ENCODE data around the gene STK25.

STK25 gene

GRCh38 chr2:241458687-241459086 is 49.7 kb downstream of the STK25 start:
- Histone ChIP-seq H3K4me1 (ENCODE audit: control insufficient read depth, insufficient read depth, low read length) (no peaks in the 10 kb centered on the region), H3K4me3 (ENCODE audit: low read depth, low read length) (no peak overlapping the region), H3K27ac (ENCODE audit: extremely low read depth, low read depth, low read length) (no peak overlapping the region), H3K9me3 (ENCODE audit: control insufficient read depth, insufficient read depth, low read depth, low read length) (no peaks in the 10 kb centered on the region), H3K36me3 (ENCODE audit: control insufficient read depth in 2 of 2, insufficient read depth in 1 of 2, low read length in 2 of 2) (peaks cover 0 to 8% of the 10 kb centered on the region in 2 experiments; a peak in 1 of 3 replicates)
- POLR2A ChIA-PET = no interaction called here
- TF ChIP-seq SP7 (tag by site-specific recombination; IDR thresholded peaks at IDR 0.05) (no peak), ZNF132 (tag by site-specific recombination; IDR thresholded peaks at IDR 0.05; ENCODE audit: borderline replicate concordance) (no peak), KLF7 (tag by site-specific recombination; IDR thresholded peaks at IDR 0.05; ENCODE audit: borderline replicate concordance) (no peak), HIC1 (tag by site-specific recombination; IDR thresholded peaks at IDR 0.05) (no peak), ZNF623 (tag by site-specific recombination; IDR thresholded peaks at IDR 0.05) (no peak), ZNF571 (tag by site-specific recombination; IDR thresholded peaks at IDR 0.05) (no peak), ZNF501 (tag by site-specific recombination; IDR thresholded peaks at IDR 0.05) (no peak), REST (tag by site-specific recombination; IDR thresholded peaks at IDR 0.05) (no peak), SETDB1 (IDR thresholded peaks at IDR 0.05; ENCODE audit: insufficient read length, low read length) (no peak), ZNF555 (tag by site-specific recombination; conservative IDR thresholded peaks at IDR 0.05) (no peak)
- CTCF ChIA-PET = no interaction called here

GRCh38 chr2:241456546-241456945 is 51.8 kb downstream of the STK25 start:
- ChIA-PET CTCF (no interaction called here), POLR2A (no interaction called here)
- Histone ChIP-seq H3K36me3 (ENCODE audit: control insufficient read depth in 2 of 2, insufficient read depth in 1 of 2, low read length in 2 of 2) (no peaks in the 10 kb centered on the region), H3K9me3 (ENCODE audit: control insufficient read depth, insufficient read depth, low read depth, low read length) (no peaks in the 10 kb centered on the region), H3K4me3 (ENCODE audit: low read depth, low read length) (no peak overlapping the region), H3K4me1 (ENCODE audit: control insufficient read depth, insufficient read depth, low read length) (no peaks in the 10 kb centered on the region), H3K27ac (ENCODE audit: extremely low read depth, low read depth, low read length) (no peak overlapping the region)
- TF ChIP-seq ZNF518A (tag by site-specific recombination; conservative IDR thresholded peaks at IDR 0.05; ENCODE audit: low read depth) (no peak), GLI4 (tag by site-specific recombination; IDR thresholded peaks at IDR 0.05) (no peak), ZNF510 (tag by site-specific recombination; IDR thresholded peaks at IDR 0.05; ENCODE audit: insufficient replicate concordance) (no peak), OSR2 (tag by site-specific recombination; IDR thresholded peaks at IDR 0.05) (no peak), ZNF37A (tag by site-specific recombination; IDR thresholded peaks at IDR 0.05) (no peak), ZNF426 (tag by site-specific recombination; IDR thresholded peaks at IDR 0.05) (no peak), ZNF792 (tag by site-specific recombination; IDR thresholded peaks at IDR 0.05) (no peak), INSM2 (tag by site-specific recombination; IDR thresholded peaks at IDR 0.05) (no peak)
